Measurements from ENCODE around the gene WDR86.

- TF ChIP-seq POLR2AphosphoS5 (IDR thresholded peaks at IDR 0.05; ENCODE audit: borderline replicate concordance, low read depth, low read length) (no peak), EZH2 (IDR thresholded peaks at IDR 0.05) (no peak)
Measured at GRCh38 chr7:151351967-151352366, 57.9 kb downstream of the WDR86 start.

All from SK-N-MC (cell line).